ENCODE results near the gene RBBP7. TPM values are rescaled to one million over a fixed set of nuclear protein-coding genes. Genes with fewer than 3 reads are reported as not detected.

RBBP7 gene
- total and polyA plus RNA-seq, 3 donors from 2014 or later = 206 to 375 (median 311) TPM

DNA sequence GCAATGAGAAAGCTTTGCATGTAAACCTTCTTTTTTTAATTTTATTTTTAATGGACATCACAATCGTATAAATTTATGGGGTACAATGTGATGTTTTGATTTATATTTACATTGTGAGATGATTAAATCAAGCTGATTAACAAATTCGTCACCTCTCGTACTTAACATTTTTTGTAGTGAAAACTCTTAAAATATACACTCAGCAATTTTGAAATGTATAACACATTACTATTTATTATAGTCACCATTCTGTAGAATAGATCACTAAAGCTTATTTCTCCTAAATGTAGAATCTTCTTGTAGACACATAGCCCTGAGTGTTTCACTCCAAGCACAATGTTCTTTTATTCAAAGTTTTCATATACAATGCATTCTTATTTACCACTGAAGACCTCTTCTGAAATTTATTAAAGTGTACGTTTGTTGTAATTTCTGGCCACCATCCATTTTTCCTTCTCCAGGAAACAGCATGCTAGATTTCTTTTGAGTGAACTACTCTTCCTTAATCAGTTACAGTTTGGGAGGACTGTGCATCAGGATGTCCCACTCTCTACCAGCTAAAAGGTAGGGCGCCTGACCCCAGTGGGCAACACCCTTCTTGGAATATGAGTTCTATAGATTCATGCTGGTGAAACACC is 4.4 kb upstream of the RBBP7 start:
- Histone ChIP-seq H3K4me3 (no peak overlapping the region), H3K27me3 (no peaks in the 10 kb centered on the region), H3K36me3 (ENCODE audit: low read depth, missing control alignments) (no peaks in the 10 kb centered on the region), H3K9me3 (no peaks in the 10 kb centered on the region), H3K4me1 (no peaks in the 10 kb centered on the region), H3K27ac (no peak overlapping the region)
- no peak for DNase-seq
- WGBS, 2 donors = 84 to 87% methylated on average over 5 of the region's 5 CpGs
- intact Hi-C loops (cut with DNase I; ENCODE audit: low total_unique reads) = no loop called here
- TF ChIP-seq, protein P1, sequence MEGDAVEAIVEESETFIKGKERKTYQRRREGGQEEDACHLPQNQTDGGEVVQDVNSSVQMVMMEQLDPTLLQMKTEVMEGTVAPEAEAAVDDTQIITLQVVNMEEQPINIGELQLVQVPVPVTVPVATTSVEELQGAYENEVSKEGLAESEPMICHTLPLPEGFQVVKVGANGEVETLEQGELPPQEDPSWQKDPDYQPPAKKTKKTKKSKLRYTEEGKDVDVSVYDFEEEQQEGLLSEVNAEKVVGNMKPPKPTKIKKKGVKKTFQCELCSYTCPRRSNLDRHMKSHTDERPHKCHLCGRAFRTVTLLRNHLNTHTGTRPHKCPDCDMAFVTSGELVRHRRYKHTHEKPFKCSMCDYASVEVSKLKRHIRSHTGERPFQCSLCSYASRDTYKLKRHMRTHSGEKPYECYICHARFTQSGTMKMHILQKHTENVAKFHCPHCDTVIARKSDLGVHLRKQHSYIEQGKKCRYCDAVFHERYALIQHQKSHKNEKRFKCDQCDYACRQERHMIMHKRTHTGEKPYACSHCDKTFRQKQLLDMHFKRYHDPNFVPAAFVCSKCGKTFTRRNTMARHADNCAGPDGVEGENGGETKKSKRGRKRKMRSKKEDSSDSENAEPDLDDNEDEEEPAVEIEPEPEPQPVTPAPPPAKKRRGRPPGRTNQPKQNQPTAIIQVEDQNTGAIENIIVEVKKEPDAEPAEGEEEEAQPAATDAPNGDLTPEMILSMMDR (IDR thresholded peaks at IDR 0.05) = no peak
- no peak for TF ChIP-seq POLR2A (IDR thresholded peaks at IDR 0.05)

DNA sequence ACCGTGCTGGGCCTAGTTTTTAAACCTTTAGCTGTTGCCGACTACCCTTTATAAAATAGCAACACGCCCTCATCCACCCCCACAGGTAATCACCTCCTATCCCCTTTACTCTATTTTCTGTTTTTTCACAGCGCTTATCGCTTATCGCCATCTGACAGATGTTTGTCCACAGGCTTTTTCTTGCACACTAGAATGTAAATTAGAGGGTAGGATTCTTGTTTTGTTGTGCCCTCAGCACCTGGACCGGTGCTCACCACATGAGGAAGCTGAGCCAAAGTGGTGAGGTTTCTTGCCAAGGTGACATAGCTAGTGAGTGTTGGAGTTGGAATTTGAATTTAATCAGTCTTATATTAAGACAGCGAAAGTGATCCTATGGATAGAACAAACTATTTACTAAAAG is 2.9 kb upstream of the RBBP7 start:
- Histone ChIP-seq H3K36me3 (ENCODE audit: low read depth, missing control alignments) (no peaks in the 10 kb centered on the region), H3K27me3 (no peaks in the 10 kb centered on the region), H3K4me1 (no peaks in the 10 kb centered on the region), H3K9me3 (no peaks in the 10 kb centered on the region), H3K27ac (no peak overlapping the region), H3K4me3 (no peak overlapping the region)
- intact Hi-C loops (cut with DNase I; ENCODE audit: low total_unique reads) = no loop called here
- no peak for DNase-seq
- 82 to 84% methylated on average over 8 of the region's 8 CpGs for WGBS, 2 donors
- no peak for TF ChIP-seq POLR2A (IDR thresholded peaks at IDR 0.05)
- TF ChIP-seq, protein P1 (IDR thresholded peaks at IDR 0.05) = no peak

DNA sequence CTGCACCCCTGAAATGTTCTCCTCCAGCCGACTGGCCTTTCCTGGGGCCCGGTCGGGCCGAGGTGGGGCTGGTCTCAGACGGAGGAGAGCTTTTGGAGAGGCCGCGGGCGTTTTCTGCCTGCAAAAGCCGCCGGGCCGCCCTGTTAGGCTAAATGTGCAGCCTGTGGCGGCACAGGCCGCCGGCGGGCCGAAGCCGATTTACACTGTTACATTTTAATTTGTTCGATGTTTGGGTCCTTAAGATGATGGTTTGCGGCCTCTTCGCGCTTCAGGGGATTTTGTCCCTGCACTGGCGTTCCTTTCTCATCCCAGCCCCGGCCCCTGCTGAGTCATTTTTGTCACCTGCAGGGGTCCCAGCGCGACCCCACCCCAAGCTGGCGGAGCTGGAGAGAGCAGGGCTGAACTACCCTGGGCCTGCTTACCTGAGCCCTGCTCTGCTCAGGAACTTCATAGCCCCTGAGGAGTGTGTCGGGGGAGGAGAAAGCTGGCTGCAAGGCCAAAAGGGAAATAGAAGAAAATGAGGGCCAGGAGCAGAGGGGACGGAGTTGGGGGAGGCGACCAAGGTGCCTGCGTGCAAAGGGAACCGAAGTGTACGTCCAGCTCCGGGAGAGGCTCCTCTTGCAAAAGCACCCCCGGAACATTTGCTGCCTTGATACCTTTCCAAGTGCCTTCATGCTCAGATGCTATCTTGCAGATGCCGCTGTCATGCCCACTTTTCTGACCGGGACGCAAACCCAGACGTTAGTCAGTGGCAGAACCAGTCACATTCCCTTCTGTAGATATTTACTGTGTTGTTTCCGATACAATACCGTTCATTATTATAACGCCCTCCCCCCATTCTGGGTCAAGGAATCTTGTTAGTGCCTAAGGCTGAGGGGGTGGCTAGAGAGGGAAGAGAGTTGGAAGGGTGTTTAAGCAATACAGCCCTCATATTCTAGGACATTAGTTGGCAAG is 977 bp upstream of the RBBP7 start:
- no peaks in the 10 kb centered on the region for H3K9me3 ChIP-seq
- no peaks in the 10 kb centered on the region for H3K27me3 ChIP-seq
- H3K4me3 ChIP-seq = peak overlapping the region; percentile 49 to 53
- WGBS, 2 donors = 1 to 2% methylated on average over 14 to 36 of the region's 41 CpGs
- TF ChIP-seq, protein P1 (IDR thresholded peaks at IDR 0.05) = no peak
- no peak for TF ChIP-seq POLR2A (IDR thresholded peaks at IDR 0.05)
- no peaks in the 10 kb centered on the region for H3K4me1 ChIP-seq
- no peaks in the 10 kb centered on the region for H3K36me3 ChIP-seq (ENCODE audit: low read depth, missing control alignments)
- peak overlapping the region; percentile 70 to 83 for H3K27ac ChIP-seq
- intact Hi-C loops (cut with DNase I; ENCODE audit: low total_unique reads) = no loop called here
- peak; percentile 32 for DNase-seq

DNA sequence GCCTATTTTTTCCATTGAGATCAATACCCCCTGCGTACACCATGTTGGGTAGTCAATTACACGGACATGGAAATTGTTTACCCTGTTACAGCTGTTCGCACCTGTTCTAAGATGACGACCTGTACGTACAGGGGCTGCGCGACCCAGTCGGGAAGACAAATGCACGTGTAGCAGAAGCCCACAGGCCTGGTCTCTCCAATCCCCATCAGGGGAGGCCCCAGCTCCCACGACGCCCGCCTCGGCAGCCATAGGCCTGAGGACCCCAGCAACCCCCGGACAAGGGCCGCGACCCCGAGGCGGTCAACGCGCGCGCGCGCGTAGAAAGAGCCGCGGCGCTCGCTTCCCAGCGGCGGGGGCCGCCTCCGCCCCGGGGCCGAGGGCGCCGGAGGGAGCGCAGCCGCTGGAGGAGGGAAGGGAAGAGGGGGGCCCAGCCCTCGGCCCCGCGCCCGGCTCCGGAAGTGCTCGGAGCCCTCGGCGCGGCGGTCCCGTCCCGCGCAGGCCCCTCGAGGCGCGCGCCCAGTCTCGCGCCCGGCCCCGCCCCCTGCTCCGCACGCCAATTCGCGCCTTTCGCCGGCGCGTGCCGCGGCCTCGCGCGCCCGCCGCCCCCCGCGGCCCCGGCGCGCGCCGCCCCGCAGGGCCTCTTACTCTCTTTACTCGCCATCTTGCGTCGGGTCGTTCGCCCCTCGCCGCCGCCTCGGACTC is 618 bp downstream of the RBBP7 start:
- WGBS, 2 donors = 1% methylated on average over 9 of the region's 92 CpGs; no CpG with 5 or more reads in 1 of the 2 donors
- H3K9me3 ChIP-seq = no peaks in the 10 kb centered on the region
- H3K36me3 ChIP-seq (ENCODE audit: low read depth, missing control alignments) = no peaks in the 10 kb centered on the region
- intact Hi-C loops (cut with DNase I; ENCODE audit: low total_unique reads) = no loop called here
- peak overlapping the region; percentile 64 to 73 for H3K4me3 ChIP-seq
- DNase-seq = peak; percentile 20
- no peaks in the 10 kb centered on the region for H3K27me3 ChIP-seq
- TF ChIP-seq POLR2A (IDR thresholded peaks at IDR 0.05) = no peak
- TF ChIP-seq, protein P1 (IDR thresholded peaks at IDR 0.05) = no peak
- H3K4me1 ChIP-seq = no peaks in the 10 kb centered on the region
- H3K27ac ChIP-seq = peak overlapping the region; percentile 85 to 91
